ENCODE measurements around the gene GIMAP8.

- TF ChIP-seq CTCF (IDR thresholded peaks at IDR 0.05; ENCODE audit: insufficient read depth, low read length) (no peak), SPI1 (IDR thresholded peaks at IDR 0.05; ENCODE audit: borderline replicate concordance, low read depth) (no peak), REST (IDR thresholded peaks at IDR 0.05; ENCODE audit: insufficient replicate concordance, low read depth) (no peak), GABPA (IDR thresholded peaks at IDR 0.05; ENCODE audit: low read depth) (no peak), POLR2AphosphoS5 (IDR thresholded peaks at IDR 0.05; ENCODE audit: low read depth) (no peak)
Measured at GRCh38 chr7:150443793-150444540, 6.5 kb upstream of the GIMAP8 start.
